GM18858 (cell line): ENCODE results near the gene ANKLE1.

Experiments used
- ATAC-seq: cut with Tn5 transposase; IDR thresholded peaks from one replicate; pipeline ENCODE4 v1.9.1; 2021; ENCODE audit not compliant: unreplicated experiment

The ANKLE1 gene

DNA sequence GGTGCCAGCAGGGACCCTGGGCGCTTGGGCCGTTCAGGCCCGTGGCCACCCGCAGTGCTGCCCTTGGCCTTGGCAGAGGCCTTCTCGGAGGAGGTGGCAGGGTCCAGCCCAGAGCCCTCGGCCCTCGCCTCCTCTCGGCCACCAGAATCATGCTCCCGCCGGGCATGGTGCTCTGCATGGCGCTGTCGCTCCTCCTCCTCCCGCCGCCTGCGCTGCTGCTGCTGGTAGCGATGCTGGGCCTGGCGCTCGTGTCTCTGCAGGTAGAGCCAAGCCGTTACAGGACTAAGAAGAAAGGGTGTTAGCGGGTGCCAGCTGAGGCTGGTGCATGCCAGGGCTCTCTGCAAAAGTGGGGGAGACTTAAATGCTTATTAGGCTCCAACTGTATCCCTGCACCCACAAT, 43.4 kb downstream of the ANKLE1 start:
- no peak for ATAC-seq

DNA sequence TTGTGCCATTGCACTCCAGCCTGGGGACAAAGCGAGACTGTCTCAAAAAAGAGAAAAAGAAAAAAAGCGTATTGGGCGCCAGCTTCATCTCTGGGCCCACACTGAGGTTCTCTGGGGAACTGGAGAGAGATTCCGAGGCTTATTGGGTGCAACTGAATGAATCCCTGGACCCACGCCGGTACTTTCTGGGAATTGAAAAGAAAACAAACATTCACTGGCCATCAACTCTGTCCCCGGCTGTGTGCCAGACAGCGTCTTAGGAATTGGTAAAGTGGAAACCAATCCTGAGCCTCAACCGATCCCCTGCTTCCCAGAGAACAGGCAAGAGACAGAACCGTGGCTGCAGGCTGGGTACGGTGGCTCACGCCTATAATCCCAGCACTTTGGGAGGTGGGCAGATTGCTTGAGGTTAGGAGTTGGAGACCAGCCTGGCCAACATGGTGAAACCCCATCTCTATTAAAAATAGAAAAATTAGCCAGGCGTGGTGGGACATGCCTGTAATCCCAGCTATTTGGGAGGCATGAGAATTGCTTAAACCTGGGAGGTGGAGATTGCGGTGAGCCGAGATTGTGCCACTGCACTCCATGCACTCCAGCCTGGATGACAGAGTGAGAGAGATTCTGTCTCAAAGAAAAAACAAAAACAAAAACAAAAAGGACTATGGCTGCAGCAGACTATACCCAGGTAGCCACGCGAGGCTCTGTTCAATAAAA, 44.3 kb downstream of the ANKLE1 start:
- ATAC-seq, result no peak

DNA sequence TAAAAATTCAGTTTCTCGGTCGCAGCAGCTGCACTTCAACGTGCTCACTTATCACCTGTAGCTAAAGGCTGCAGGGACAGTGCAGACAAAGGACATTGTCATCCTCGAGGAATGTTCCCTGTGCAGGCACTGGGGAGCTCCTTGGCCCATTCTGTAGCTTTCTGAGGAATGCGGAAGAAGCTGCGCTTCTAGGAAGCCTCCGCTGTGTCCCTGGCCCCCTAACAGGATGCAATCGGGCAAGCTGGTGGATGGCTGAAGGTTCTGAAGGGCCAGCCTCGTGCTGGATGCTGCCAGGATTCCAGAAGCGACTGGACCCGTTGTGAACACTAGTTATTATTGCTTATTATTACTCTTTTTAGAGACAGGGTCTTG, 44.9 kb downstream of the ANKLE1 start:
- ATAC-seq, result no peak

DNA sequence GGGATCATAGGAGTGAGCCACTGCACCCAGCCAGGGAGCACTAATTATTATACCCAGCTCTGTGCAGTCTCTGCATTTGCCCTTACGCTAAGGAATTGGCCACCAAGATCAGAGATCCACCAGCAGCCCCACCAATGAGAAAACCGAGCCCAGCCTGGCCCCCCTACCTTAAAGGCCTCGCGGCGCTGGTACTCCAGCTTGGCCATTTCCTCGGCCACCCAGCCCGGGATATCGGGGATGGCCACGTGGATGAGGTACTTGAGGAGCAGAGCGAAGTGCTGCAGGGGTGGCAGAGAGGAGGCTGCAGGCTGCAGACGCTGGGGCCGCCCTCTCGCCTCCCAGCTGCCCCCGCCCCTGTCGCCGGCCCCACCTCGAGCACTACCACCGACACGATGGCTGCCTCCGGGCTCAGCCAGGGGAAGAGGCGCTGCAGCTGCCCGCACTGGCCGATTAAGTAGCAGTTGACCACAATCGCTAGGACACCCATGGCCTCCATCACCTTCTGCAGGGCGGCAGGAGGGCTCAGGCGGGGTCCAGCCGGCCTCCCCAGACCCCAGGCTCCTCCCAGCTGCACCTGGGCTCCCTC, 45.5 kb downstream of the ANKLE1 start:
- no peak for ATAC-seq

DNA sequence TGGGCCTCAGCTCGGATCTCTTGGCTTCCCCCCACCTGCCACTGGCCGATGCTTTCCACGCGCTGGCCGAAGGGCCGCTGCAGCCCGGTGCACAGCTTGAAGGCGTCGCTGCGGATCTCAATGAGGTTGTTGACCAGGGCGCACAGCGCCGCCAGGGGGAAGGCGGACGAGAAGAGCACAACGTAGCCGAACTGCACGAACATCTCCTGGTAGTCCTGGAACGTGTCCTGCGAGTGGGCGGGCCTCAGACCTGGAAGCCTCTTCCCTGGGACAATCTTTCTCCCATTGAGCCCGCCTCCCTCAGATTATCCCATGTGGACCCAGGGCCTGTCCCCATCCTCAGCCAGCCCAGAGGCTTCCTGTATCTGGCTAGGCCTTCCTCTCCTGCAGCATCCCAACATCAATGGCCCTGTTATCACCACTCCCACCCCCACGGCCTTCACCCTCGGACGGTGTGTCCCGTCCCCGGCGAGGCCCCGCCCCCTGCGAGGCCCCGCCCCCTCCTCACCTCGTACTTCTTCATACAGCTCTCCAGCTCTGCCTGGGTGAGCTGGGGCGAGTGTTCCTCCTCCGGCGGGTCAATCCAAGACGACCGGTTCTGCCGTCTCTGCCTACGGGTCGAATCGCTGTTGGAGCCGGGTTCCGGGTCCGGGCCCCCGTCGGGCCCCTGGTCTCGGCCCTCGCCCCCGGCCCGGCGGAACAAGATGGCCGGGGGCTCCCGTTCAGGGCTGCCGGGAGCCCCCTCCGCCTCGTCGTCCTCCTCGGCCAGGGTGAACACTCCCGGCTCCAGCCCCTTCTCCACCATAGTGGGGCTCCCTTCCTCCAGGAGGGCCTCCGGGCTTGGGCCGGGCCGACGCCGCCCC, 46.2 kb downstream of the ANKLE1 start:
- ATAC-seq, result no peak

DNA sequence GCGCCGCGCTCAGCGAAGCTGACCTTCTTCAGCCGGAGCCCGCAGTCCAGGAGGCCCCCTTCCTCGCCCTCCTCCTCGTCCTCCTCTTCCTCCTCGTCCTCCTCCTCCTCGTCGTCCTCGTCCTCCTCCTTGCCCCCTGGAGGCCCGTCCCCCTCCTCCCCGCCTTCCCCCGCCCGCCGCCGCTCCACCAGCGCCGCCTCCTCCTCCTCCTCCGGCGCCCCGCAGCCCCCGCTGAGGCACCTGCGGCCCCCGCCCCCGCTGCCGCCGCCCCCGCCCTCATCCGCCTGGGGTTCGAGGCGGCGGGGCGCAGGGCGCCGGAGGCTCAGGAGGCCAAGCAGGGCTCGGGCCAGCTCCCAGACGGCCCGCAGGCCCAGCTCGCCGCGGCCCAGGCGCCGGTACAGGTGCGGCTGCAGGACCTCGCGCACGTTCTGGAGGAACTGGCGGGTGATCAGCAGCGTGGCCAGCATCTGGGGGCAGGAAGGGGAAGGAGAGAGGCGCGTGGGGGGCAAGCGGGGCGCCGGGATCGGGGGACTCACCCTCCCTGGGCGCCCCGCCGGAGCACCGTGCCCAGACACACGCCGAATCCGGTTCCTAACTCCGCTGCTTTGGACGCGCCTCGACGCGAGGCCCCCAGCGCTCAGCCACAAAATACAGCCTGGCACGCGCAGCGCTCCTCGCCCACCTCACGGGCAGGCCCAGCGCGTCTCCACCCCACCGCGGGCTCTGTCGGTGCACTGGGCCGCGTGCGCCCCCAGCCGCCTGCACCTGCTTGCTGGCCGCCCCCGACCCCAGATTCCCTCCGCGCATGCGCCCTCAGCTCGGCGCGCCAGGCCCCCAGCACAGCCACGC, 47.0 kb downstream of the ANKLE1 start:
- ATAC-seq, result no peak

DNA sequence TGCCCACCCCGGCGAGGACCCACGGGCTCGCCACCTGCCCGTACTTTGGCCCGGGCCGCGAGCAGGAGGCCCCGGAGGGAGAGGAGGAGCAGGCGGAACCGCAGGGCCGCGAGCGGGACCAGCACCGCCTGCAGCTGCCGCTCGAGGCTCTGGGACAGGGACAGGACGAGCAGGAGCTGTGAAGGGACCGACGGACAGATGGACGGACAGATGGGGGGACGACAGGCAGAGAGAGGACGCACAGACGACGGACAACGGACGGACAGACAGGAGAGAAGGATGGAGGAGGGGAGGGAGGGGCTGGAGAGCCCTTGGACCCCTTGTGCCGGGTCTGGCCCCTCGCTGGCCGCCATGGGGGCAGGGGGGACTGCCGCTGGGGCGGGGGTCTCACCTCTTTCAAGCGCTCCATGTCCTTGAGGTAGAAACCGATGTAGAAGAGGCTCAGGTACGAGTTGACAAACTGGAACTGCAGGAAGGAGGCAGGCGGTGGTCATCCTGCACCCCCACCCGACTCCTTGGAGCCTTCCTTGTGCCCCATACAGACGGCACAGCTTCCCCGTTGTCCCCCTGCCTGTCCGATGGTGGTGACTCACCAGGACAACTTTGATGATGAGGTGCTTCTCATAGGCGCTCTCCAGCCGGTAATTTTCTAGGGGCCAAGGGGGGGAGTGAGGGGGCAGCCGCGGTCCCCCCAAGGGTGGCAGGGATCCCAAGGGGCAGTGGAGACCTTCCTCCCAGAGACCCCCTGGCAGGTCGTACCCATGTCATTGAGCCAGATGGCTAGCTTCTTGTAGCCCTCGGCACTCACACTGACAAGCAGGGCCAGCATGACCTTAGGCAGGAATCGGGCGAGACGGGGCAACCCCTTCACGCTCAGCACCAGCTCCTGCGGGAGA, 47.9 kb downstream of the ANKLE1 start:
- no peak for ATAC-seq

DNA sequence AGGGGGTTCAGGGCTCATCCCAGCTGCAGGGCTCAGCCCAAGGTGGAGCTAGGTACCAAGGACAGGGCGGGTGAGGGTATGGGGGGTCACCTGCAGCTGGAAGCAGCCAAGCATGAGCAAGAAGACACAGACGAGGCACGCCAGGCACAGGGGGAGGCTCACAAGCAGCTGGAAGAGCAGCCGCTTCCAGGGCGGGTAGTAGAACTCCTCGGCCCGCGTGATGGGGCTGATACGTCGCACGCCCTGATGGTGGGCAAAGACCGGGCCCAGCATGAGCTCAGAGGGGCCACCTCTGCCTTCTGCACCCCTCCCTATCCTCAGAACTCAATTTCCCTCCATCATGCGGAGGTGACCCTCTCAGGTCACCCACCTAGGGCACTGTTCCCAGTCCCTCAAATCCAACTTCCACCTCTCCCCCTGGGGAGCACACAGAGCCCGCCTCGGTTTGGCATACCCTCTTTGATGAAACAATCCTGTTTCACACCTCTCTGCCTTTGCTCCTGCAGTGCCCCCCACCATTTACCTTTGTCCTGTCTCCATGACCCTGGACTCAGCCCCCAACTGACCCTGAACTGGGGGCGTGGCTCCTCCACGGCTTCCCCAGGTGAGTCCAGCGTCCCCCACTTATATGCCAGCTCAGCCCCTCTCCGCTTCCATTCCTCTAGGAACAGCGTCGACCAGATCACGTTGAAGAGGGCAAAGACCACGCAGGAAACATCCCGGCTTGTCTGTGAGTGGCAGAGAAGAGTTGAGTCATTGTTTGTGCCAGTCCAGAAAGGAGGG, 48.8 kb downstream of the ANKLE1 start:
- ATAC-seq, result no peak

DNA sequence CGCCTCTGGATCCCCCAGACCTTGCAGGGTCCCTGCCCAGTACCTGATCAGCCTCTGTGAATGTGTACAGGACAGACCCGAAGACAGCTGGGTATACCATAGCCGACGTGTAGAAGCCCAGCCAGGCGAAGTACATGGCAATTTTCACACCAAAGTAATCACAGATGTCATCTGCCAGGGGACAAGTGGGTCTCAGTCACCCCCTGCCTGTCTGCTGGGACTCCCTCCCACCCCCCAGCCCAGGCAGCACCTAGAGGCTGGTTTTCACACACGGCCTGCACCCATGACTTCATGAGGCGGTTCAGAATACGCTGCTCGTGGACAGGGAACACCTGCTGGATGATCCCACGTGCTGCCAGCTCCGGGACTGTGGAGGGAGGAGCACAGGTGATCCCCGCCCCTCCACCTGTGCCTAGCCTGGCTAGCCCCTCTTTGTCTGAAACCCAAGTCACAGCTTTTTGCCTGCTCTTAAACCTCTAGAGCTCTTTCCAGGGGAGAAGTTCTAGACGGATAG, 49.4 kb downstream of the ANKLE1 start:
- ATAC-seq, result no peak

DNA sequence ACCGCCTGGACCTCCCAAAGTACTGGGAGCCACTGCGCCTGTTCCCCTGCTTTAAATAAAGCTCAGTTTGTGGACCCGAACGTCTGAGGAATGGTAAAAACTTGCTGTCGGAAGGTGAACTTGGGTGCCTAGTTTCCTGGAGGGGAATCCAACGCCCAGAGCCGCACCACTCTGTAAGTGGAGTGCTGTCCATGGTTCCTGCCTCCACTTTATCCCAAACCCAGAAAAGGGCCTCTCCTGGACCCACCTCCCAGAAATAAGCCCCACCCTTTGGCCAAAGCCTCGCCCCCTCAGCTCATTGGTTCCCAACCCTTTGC, 50.6 kb downstream of the ANKLE1 start:
- ATAC-seq, result no peak

DNA sequence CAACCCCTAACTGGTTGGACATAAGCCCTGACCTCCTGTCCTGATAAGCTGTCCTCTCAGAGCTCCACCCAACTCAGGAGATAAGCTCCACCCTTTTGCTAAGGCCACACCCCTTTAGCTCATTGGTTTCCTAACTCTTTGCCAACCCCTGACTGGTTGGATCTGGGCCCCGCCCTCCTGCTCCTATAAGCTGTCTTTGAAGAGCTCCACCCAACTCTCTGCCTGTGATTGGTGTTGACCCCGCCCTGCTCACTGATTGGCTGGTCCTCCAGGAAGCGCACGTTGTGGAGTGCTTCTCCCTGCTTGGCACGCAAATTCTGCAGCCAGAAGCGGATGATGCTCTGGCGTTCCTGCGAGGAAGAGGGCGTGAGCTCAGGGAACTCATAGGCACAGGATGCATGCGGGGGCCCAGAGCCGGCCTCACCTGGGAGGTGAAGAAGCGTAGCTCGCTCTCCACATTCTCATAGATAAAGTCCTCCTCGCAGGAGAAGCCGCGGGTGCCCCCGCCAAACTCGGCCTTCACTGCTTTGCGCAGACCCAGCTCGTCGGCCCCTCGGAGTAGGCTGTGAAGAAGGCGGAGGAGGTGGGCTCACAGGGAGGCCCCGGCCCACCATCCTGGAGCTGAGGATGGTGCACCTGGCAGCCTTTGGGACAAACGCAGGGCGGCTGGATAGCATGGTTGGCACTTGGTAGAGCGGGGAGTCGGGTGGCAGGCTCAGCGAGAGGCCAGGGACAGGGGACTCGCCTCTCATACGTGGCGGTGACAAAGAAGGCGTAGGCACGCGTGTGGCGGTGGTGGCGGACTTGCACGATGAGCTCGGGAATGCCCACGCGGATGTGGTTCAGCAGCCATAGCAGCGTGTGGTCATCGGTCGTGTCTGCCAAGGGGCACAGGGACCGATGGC, 51.2 kb downstream of the ANKLE1 start:
- no peak for ATAC-seq

DNA sequence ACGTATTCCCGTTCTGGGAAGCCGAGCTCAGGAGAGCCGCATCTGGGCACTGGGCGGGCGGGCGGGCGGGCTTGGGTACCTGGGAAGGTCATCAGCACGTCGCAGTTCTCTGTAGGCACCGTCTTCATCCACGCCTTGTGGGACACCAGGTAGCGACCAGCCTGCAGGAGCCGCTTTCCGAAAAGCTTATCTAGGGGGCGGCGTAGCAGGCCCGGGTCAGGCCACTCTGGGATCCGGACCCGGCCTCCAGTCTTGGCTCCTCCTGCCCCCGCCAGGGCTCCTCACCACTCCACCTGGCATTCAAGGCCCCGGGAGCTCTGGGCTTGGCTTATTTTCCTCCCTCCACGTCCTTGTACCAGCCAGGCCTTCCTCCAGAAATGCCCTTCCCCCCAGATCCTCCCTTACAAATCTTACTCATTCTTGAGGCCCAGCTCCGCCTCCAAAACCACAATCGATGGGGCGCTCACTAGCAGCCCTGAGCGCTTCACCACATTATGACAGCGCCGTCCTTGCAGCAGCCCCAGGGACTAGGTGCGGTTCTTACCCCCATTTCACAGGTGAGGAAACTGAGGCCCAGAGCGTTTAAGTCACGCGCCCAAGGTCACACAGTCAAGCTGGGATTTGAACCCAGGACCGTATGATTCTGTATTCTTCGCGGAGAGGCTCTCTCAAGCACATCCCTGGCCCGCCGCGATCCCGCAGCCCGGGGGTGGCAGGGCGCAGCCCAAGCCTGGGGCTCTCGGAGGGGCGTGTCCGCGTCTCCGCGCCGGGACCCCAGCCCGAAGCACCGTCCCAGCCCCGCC, 52.1 kb downstream of the ANKLE1 start:
- ATAC-seq, result no peak

DNA sequence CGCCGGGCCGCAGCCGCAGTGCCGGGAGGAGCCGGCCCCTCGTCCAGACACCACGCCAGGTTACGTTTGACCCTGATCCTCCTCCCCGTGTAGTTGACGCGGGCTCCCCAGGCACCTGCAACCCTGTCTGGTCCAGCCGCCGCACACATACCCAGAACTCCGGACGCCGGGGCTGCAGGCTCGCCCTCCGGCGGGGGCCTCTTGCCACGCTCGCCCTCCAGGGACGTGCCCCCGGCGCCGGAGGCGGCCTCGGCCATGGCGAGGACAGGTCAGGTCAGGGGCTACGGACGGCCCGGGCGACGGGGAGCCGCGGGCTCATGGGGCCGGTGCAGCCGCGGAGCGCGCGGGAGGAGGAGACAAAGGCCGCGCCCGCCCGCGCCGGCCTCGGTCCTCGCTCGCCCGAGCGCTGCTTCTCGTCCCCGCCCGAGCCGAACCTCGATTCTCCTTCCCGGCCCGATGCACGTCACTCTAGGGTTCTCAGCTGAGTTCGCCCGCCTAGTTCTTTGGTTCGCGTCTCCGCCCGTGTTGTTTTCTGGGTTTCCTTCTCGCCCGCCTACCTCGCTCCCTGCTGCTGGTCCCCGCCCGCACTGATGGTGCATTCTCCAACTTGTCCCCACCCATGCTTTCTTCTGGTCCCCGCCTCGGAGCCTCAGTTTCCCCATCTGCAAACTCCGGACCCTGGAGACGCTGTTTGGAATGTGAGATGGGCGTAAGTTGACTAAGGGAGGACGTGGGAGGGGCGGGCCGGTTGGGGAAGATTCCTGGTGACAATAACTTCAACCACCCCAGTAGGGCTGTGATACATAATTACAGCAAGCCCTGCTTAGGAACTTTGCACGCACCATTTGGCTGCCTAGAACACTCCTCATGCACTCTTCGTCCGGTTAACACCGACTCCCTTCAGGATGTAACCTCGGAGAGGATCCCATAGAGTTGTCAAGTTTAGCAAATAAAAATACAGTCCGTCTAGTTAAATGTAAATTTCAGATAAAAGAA, 53.0 kb downstream of the ANKLE1 start, which contains the start of gene ANO8:
Gene ANO8 (minus strand): TSS at position 442 of the 996 bp plus-strand sequence. CDS start 185 bp downstream, at position 257.
- ATAC-seq, result no peak

DNA sequence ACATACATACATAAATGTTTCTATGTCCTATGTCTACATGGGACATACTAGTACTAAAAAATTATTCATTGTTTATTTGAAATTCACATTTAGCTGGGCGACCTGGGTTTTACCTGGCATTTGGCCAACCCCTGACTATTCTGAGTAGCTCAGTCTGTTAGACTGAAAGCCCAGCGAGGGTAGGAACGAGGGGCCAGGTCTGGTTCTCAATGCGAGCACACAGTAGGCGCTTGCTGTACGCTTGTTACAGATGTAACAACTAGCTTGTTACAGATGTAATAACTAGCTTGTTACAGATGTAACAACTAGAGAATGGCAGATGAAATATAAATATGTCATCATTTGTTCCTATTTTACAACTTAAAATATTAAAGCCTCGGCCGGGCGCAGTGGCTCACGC, 53.9 kb downstream of the ANKLE1 start:
- no peak for ATAC-seq
